NT2/D1 (cell line): ENCODE data around the gene PDE1C.

Experiments
- YY1 ChIP-seq: IDR thresholded peaks from 2 replicates; pipeline ENCODE4 v1.6.1; 2011; ENCODE audit not compliant: insufficient read length, insufficient read depth
- ZNF274 ChIP-seq: IDR thresholded peaks from 2 replicates; pipeline ENCODE4 v1.6.1; 2011; ENCODE audit warnings: mild to moderate bottlenecking, low read depth, low read length

- TF ChIP-seq ZNF274 (no peak), YY1 (no peak)
These were observed 241.7 kb downstream of the PDE1C start for GRCh38 chr7:31828520-31828919.
